OCI-LY3 (cell line): ENCODE data around the gene GSN.

Experiments used
- H2AFZ ChIP-seq: fragments of 200-600, 300-600 bp; shearing (Covaris generic); 2 replicates; pipeline ENCODE4 v1.6.0; 2014; ENCODE audit warnings: antibody characterized with exemption, low read depth, low read length
- H3K27ac ChIP-seq: fragments of 200-600, 300-600 bp; sonication (generic); 2 replicates; pipeline ENCODE4 v1.5.1; 2014; ENCODE audit warnings: mild to moderate bottlenecking, low read length, moderate library complexity, mixed read lengths
- H3K27me3 ChIP-seq: fragments of 200-600, 300-600 bp; sonication (generic); 2 replicates; pipeline ENCODE4 v1.6.1; 2014; ENCODE audit warnings: low read depth, low read length, mixed read lengths
- H3K36me3 ChIP-seq: fragments of 200-600, 300-600 bp; sonication (generic); replicated peaks from 2 replicates; pipeline ENCODE3; 2014; ENCODE audit warnings: low read depth, low read length, mixed read lengths
- H3K4me1 ChIP-seq: fragments of 300-600, 200-600 bp; sonication (generic); 2 replicates; pipeline ENCODE4 v1.6.1; 2014; ENCODE audit warnings: low read length, mixed read lengths
- H3K4me2 ChIP-seq: fragments of 200-600, 300-600 bp; sonication (generic); 2 replicates; pipeline ENCODE4 v1.6.1; 2014; ENCODE audit warnings: low read length, mixed read lengths
- H3K4me3 ChIP-seq: fragments of 300-600, 200-600 bp; sonication (generic); 2 replicates; pipeline ENCODE4 v1.5.1; 2014; ENCODE audit warnings: antibody characterized with exemption, mild to moderate bottlenecking, low read length, moderate library complexity
- H3K79me2 ChIP-seq: fragments of 300-600, 200-600 bp; shearing (Covaris generic); 2 replicates; pipeline ENCODE4 v1.6.1; 2014; ENCODE audit warnings: mild to moderate bottlenecking, low read length, mixed read lengths
- H3K9ac ChIP-seq: fragments of 300-600, 200-600 bp; shearing (Covaris generic); 2 replicates; pipeline ENCODE4 v1.6.0; 2014; ENCODE audit warnings: mild to moderate bottlenecking, low read length, moderate library complexity
- H3K9me3 ChIP-seq: fragments of 200-600, 300-600 bp; shearing (Covaris generic); 2 replicates; pipeline ENCODE4 v1.6.1; 2014; ENCODE audit warnings: low read length, mixed read lengths; ENCODE audit not compliant: insufficient read depth
- H4K20me1 ChIP-seq: fragments of 200-600, 300-600 bp; sonication (generic); 2 replicates; pipeline ENCODE4 v1.6.1; 2016; ENCODE audit warnings: low read length, mixed read lengths; ENCODE audit not compliant: insufficient read depth
- CTCF ChIP-seq: fragments of 200-600, 300-600 bp; sonication (generic); IDR thresholded peaks from 2 replicates; pipeline ENCODE4 v1.5.1; 2014; ENCODE audit warnings: antibody characterized with exemption, low read length, low read depth
- EZH2phosphoT487 ChIP-seq: fragments of 200-600 bp; shearing (Covaris generic); IDR thresholded peaks from 2 replicates; pipeline ENCODE4 v1.6.1; 2018; ENCODE audit warnings: antibody characterized with exemption, mixed run types, low read depth

GSN gene

GRCh38 chr9:121301881-121302286 is 33.9 kb downstream of the GSN start:
- H2AFZ ChIP-seq: no peak overlapping the region
- no peaks in the 10 kb centered on the region for H4K20me1 ChIP-seq
- no peak overlapping the region for H3K4me2 ChIP-seq
- TF ChIP-seq EZH2phosphoT487: no peak
- TF ChIP-seq CTCF: no peak
- H3K4me3 ChIP-seq: no peak overlapping the region
- no peaks in the 10 kb centered on the region for H3K9me3 ChIP-seq
- no peaks in the 10 kb centered on the region for H3K79me2 ChIP-seq
- H3K4me1 ChIP-seq: peaks cover 6% of the 10 kb centered on the region
- H3K36me3 ChIP-seq: no peaks in the 10 kb centered on the region
- H3K27ac ChIP-seq: no peak overlapping the region
- no peak overlapping the region for H3K9ac ChIP-seq
- H3K27me3 ChIP-seq: peaks cover 17% of the 10 kb centered on the region

- Histone ChIP-seq H4K20me1 (no peaks in the 10 kb centered on the region), H3K4me1 (peaks cover 6% of the 10 kb centered on the region), H3K79me2 (no peaks in the 10 kb centered on the region), H3K9me3 (no peaks in the 10 kb centered on the region), H3K27ac (no peak overlapping the region), H3K36me3 (no peaks in the 10 kb centered on the region), H2AFZ (no peak overlapping the region), H3K4me3 (no peak overlapping the region), H3K4me2 (no peak overlapping the region), H3K9ac (no peak overlapping the region), H3K27me3 (peaks cover 17% of the 10 kb centered on the region)
- TF ChIP-seq CTCF: no peak
- no peak for TF ChIP-seq EZH2phosphoT487
Measured at GRCh38 chr9:121302341-121302740, 34.4 kb downstream of the GSN start.

- H2AFZ ChIP-seq: no peak overlapping the region
- H3K36me3 ChIP-seq: no peaks in the 10 kb centered on the region
- H3K4me2 ChIP-seq: no peak overlapping the region
- peaks cover 17% of the 10 kb centered on the region for H3K27me3 ChIP-seq
- no peak overlapping the region for H3K27ac ChIP-seq
- TF ChIP-seq EZH2phosphoT487 (no peak), CTCF (no peak)
- no peak overlapping the region for H3K9ac ChIP-seq
- H3K79me2 ChIP-seq: no peaks in the 10 kb centered on the region
- peaks cover 6% of the 10 kb centered on the region for H3K4me1 ChIP-seq
- no peaks in the 10 kb centered on the region for H4K20me1 ChIP-seq
- H3K4me3 ChIP-seq: no peak overlapping the region
- no peaks in the 10 kb centered on the region for H3K9me3 ChIP-seq
Measured at GRCh38 chr9:121302786-121303185, 34.8 kb downstream of the GSN start.

- Histone ChIP-seq H3K79me2 (no peaks in the 10 kb centered on the region), H3K27ac (no peak overlapping the region), H3K36me3 (no peaks in the 10 kb centered on the region), H3K4me1 (peaks cover 6% of the 10 kb centered on the region), H3K4me3 (no peak overlapping the region), H4K20me1 (no peaks in the 10 kb centered on the region), H2AFZ (no peak overlapping the region), H3K9me3 (no peaks in the 10 kb centered on the region), H3K4me2 (no peak overlapping the region), H3K9ac (no peak overlapping the region), H3K27me3 (peaks cover 17% of the 10 kb centered on the region)
- TF ChIP-seq EZH2phosphoT487 (no peak), CTCF (no peak)
Measured at GRCh38 chr9:121303456-121304451, 35.8 kb downstream of the GSN start.
